ENCODE results near the gene STK38.

The STK38 gene

DNA sequence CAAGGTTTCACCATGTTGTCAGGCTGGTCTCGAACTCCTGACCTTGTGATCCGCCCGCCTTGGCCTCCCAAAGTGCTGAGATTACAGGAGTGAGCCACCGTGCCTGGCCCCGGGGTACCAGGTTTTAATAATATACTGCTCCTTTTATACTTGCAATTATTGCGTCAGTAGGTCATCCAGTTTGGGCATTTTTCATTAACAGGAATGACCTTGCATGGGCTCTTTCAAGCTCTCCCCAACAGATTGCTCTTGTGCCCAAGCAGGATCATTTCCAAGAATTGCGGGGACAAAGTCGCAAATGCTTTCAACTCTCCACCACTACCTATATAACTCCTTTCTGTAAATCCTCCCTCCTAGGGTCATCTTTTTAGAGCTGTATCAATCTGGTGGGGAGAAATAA is 23.8 kb downstream of the STK38 start:
- Histone ChIP-seq H2AFZ (ENCODE audit: low read length, unreplicated experiment) (no peak overlapping the region), H3K27me3 (ENCODE audit: insufficient read depth, low read length) (no peaks in the 10 kb centered on the region), H3K4me3 (ENCODE audit: low read depth, low read length) (no peak overlapping the region), H3K79me2 (ENCODE audit: control insufficient read depth, insufficient read depth, low read length, unreplicated experiment) (no peaks in the 10 kb centered on the region), H3K27ac (ENCODE audit: low read depth, low read length) (no peak overlapping the region), H3K36me3 (ENCODE audit: insufficient read depth, low read length) (peaks cover 15% of the 10 kb centered on the region), H3K4me1 (ENCODE audit: control insufficient read depth, insufficient read depth, low read length, unreplicated experiment) (no peaks in the 10 kb centered on the region)

DNA sequence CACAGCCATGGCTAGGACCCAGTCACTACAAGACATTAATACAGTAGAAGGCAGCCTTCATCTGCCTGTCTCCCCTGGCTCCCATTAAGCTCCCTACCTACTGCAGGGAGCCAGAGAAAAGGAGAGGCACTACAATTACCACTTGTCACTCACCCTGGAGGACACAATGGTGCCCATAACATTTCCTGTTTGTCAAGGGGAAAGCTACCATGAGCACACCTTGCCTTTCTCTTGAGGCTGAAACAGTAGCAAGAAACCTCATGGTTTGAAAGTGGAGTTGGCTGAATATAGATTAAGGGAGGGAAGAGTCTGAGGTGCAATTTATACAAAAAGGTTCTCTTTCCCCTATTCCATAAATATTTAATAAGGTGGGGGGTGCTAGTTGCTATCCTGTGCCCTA is 27.9 kb downstream of the STK38 start:
- Histone ChIP-seq H3K36me3 (ENCODE audit: insufficient read depth, low read length) (peaks cover 31% of the 10 kb centered on the region), H3K4me3 (ENCODE audit: low read depth, low read length) (no peak overlapping the region), H3K79me2 (ENCODE audit: control insufficient read depth, insufficient read depth, low read length, unreplicated experiment) (no peaks in the 10 kb centered on the region), H3K27me3 (ENCODE audit: insufficient read depth, low read length) (no peaks in the 10 kb centered on the region), H2AFZ (ENCODE audit: low read length, unreplicated experiment) (no peak overlapping the region), H3K27ac (ENCODE audit: low read depth, low read length) (no peak overlapping the region), H3K4me1 (ENCODE audit: control insufficient read depth, insufficient read depth, low read length, unreplicated experiment) (no peaks in the 10 kb centered on the region)

GRCh38 chr6:36517408-36517807 is 29.9 kb downstream of the STK38 start:
- Histone ChIP-seq H3K36me3 (ENCODE audit: insufficient read depth, low read length) (peaks cover 34% of the 10 kb centered on the region), H3K79me2 (ENCODE audit: control insufficient read depth, insufficient read depth, low read length, unreplicated experiment) (no peaks in the 10 kb centered on the region), H2AFZ (ENCODE audit: low read length, unreplicated experiment) (no peak overlapping the region), H3K4me1 (ENCODE audit: control insufficient read depth, insufficient read depth, low read length, unreplicated experiment) (no peaks in the 10 kb centered on the region), H3K27ac (ENCODE audit: low read depth, low read length) (no peak overlapping the region), H3K27me3 (ENCODE audit: insufficient read depth, low read length) (no peaks in the 10 kb centered on the region), H3K4me3 (ENCODE audit: low read depth, low read length) (no peak overlapping the region)

DNA sequence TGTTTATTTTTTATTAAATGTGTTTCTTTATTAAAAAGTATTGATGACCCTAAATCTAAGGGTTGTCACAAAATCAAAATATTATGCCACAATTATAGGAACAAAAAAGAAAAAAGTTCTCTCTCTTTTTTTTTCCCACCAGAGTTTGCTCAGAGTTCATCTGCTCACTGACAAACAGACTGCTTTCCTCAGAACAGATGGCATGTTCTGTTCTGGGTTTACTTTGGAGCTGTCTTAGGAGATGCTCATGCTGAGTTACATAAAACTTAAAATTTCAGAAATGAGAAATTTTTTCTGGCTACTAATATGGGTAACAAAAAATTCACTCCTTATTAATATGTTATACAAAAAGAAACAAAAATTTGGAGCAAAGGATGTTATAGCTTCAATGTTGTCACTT is 30.3 kb downstream of the STK38 start:
- Histone ChIP-seq H3K4me3 (ENCODE audit: low read depth, low read length) (no peak overlapping the region), H3K79me2 (ENCODE audit: control insufficient read depth, insufficient read depth, low read length, unreplicated experiment) (no peaks in the 10 kb centered on the region), H3K36me3 (ENCODE audit: insufficient read depth, low read length) (peaks cover 31% of the 10 kb centered on the region), H2AFZ (ENCODE audit: low read length, unreplicated experiment) (no peak overlapping the region), H3K27ac (ENCODE audit: low read depth, low read length) (no peak overlapping the region), H3K27me3 (ENCODE audit: insufficient read depth, low read length) (no peaks in the 10 kb centered on the region), H3K4me1 (ENCODE audit: control insufficient read depth, insufficient read depth, low read length, unreplicated experiment) (no peaks in the 10 kb centered on the region)

DNA sequence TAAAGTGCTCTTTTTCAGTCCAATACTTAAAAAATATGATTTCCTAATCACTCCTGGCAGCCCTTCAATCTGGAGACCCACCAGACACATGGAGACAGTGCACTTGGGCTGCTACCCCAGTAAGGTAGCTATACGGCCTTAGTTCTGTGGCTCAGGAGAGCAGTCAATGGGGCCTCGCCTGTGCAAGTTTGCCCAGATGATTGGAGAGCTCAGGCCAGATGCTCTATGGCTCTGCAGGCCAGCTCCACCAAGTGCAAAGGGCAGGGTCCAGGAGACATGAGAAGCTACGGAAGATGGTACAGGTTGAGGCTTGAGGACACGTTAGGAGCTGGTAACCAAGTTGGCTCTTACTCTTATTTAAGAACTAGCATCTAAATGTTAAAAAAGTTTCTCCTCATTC is 30.7 kb downstream of the STK38 start:
- H3K4me1 ChIP-seq (ENCODE audit: control insufficient read depth, insufficient read depth, low read length, unreplicated experiment): no peaks in the 10 kb centered on the region
- H3K79me2 ChIP-seq (ENCODE audit: control insufficient read depth, insufficient read depth, low read length, unreplicated experiment): no peaks in the 10 kb centered on the region
- no peak overlapping the region for H3K4me3 ChIP-seq (ENCODE audit: low read depth, low read length)
- H3K36me3 ChIP-seq (ENCODE audit: insufficient read depth, low read length): peaks cover 27% of the 10 kb centered on the region
- H3K27ac ChIP-seq (ENCODE audit: low read depth, low read length): no peak overlapping the region
- H3K27me3 ChIP-seq (ENCODE audit: insufficient read depth, low read length): no peaks in the 10 kb centered on the region
- no peak overlapping the region for H2AFZ ChIP-seq (ENCODE audit: low read length, unreplicated experiment)

- Histone ChIP-seq H2AFZ (ENCODE audit: low read length, unreplicated experiment) (no peak overlapping the region), H3K36me3 (ENCODE audit: insufficient read depth, low read length) (peaks cover 27% of the 10 kb centered on the region), H3K27ac (ENCODE audit: low read depth, low read length) (no peak overlapping the region), H3K79me2 (ENCODE audit: control insufficient read depth, insufficient read depth, low read length, unreplicated experiment) (no peaks in the 10 kb centered on the region), H3K4me1 (ENCODE audit: control insufficient read depth, insufficient read depth, low read length, unreplicated experiment) (no peaks in the 10 kb centered on the region), H3K4me3 (ENCODE audit: low read depth, low read length) (no peak overlapping the region), H3K27me3 (ENCODE audit: insufficient read depth, low read length) (no peaks in the 10 kb centered on the region)
Measured at GRCh38 chr6:36515844-36516243, 31.4 kb downstream of the STK38 start.

DNA sequence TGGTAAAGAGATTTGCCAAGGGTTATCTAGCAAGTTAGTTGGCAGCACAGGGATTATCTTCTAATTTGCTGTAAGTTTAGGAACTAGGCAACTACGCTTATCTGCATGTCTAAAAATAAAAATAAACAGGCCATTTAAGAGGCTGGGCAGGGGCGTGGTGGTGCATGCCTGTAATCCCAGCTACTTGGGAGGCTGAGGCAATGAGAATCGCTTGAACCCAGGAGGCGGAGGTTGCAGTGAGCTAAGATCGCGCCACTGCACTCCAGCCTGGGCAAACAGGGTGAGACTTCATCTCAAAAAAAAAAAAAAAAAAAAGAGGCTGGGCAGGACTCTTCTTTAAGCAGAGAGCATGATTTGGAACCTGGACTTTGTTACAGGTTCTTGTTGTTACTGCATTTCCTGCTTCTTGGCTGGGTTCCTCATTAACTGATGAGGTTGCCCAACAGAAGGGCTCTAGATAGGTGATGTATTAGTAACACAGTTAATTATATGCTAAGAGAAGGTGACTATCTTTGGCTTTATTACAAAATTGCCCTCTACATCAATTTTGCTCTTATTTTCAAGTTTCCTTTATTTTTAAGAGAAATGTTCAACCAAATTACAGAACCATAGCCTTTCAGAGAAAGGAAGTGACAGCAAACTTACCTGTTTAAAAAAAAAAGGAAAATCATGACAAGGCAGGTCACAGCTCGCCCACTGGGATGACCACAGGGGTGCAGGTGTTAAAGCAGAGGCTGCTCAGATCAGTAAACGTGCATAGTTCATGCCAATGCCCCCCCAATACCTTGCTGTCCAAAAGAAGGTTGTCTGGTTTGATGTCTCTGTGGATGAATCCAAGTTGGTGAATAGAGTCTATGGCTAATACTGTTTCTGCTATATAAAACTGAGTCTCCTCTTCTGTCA is 32.5 kb downstream of the STK38 start:
- H3K4me1 ChIP-seq (ENCODE audit: control insufficient read depth, insufficient read depth, low read length, unreplicated experiment): no peaks in the 10 kb centered on the region
- no peaks in the 10 kb centered on the region for H3K79me2 ChIP-seq (ENCODE audit: control insufficient read depth, insufficient read depth, low read length, unreplicated experiment)
- no peak overlapping the region for H2AFZ ChIP-seq (ENCODE audit: low read length, unreplicated experiment)
- no peak overlapping the region for H3K27ac ChIP-seq (ENCODE audit: low read depth, low read length)
- H3K36me3 ChIP-seq (ENCODE audit: insufficient read depth, low read length): peaks cover 34% of the 10 kb centered on the region
- H3K4me3 ChIP-seq (ENCODE audit: low read depth, low read length): no peak overlapping the region
- no peaks in the 10 kb centered on the region for H3K27me3 ChIP-seq (ENCODE audit: insufficient read depth, low read length)

DNA sequence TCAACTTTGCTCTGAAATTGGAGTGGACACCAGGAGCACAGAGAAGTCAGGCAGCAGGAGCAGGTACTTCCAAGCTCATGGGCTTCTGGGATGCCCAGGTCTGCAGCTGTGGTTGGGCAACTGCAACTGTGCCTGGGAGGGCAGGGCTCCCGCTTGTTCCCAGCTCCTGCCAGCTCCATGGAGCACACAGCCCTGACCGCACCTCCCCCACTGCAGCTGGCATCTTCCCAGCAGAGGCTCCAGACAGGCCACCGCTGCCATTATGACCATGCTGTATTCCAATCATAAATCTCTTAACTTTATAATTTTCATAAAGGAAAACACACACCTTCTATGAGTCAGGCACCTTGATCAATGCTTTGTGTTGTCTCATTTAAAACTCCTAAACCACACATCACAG is 36.9 kb downstream of the STK38 start:
- H3K27me3 ChIP-seq (ENCODE audit: insufficient read depth, low read length): no peaks in the 10 kb centered on the region
- H3K4me3 ChIP-seq (ENCODE audit: low read depth, low read length): no peak overlapping the region
- no peak overlapping the region for H3K27ac ChIP-seq (ENCODE audit: low read depth, low read length)
- H2AFZ ChIP-seq (ENCODE audit: low read length, unreplicated experiment): no peak overlapping the region
- H3K4me1 ChIP-seq (ENCODE audit: control insufficient read depth, insufficient read depth, low read length, unreplicated experiment): no peaks in the 10 kb centered on the region
- H3K36me3 ChIP-seq (ENCODE audit: insufficient read depth, low read length): peaks cover 23% of the 10 kb centered on the region; the same call in 1 of the 2 replicates
- H3K79me2 ChIP-seq (ENCODE audit: control insufficient read depth, insufficient read depth, low read length, unreplicated experiment): no peaks in the 10 kb centered on the region

DNA sequence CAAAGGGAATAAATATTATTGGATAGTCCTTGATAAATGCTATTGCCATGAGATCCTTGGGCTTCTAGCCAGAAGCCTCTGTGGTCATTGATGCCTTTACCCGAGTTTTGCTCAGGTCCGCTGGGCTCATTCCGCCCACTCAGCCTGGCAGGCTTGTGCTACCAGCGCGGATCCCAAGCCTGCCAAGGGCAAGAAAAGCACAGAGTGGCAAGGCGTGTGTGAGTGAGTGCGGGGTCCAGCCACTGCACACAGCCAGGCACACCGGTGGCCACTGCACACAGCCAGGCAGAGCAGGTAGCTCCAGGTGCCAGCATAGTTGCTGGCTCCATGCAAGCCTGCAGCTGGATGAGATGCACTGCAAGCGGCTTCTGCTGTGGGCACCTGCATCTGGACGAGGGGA is 38.7 kb downstream of the STK38 start:
- Histone ChIP-seq H2AFZ (ENCODE audit: low read length, unreplicated experiment) (no peak overlapping the region), H3K27me3 (ENCODE audit: insufficient read depth, low read length) (no peaks in the 10 kb centered on the region), H3K4me3 (ENCODE audit: low read depth, low read length) (no peak overlapping the region), H3K36me3 (ENCODE audit: insufficient read depth, low read length) (peaks cover 18% of the 10 kb centered on the region; the same call in 1 of the 2 replicates), H3K79me2 (ENCODE audit: control insufficient read depth, insufficient read depth, low read length, unreplicated experiment) (no peaks in the 10 kb centered on the region), H3K27ac (ENCODE audit: low read depth, low read length) (no peak overlapping the region), H3K4me1 (ENCODE audit: control insufficient read depth, insufficient read depth, low read length, unreplicated experiment) (no peaks in the 10 kb centered on the region)

DNA sequence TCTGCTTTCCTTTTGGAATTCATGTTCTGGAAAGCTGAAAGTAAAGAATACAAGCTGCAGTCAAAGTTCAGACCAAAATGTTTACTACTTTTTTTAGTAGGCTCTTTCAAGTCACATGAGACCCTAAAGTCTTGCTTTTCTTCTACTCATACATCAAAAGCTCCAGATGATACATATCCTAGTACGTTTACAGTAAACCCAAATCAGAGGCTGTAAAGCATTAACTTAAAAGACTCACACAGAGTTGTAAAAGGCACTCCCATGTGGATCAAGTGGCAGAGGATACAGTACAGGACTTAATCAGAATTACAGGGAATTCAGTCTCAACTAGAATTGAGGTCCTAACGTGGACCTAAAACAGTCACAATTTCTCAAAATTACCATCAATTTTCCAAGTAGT is 40.7 kb downstream of the STK38 start:
- Histone ChIP-seq H3K4me1 (ENCODE audit: control insufficient read depth, insufficient read depth, low read length, unreplicated experiment) (no peaks in the 10 kb centered on the region), H3K4me3 (ENCODE audit: low read depth, low read length) (no peak overlapping the region), H3K27ac (ENCODE audit: low read depth, low read length) (no peak overlapping the region), H3K36me3 (ENCODE audit: insufficient read depth, low read length) (peaks cover 18% of the 10 kb centered on the region; the same call in 1 of the 2 replicates), H3K27me3 (ENCODE audit: insufficient read depth, low read length) (no peaks in the 10 kb centered on the region), H3K79me2 (ENCODE audit: control insufficient read depth, insufficient read depth, low read length, unreplicated experiment) (no peaks in the 10 kb centered on the region), H2AFZ (ENCODE audit: low read length, unreplicated experiment) (no peak overlapping the region)
